ENCODE measurements around the gene ARID5B.

Gene ARID5B

DNA sequence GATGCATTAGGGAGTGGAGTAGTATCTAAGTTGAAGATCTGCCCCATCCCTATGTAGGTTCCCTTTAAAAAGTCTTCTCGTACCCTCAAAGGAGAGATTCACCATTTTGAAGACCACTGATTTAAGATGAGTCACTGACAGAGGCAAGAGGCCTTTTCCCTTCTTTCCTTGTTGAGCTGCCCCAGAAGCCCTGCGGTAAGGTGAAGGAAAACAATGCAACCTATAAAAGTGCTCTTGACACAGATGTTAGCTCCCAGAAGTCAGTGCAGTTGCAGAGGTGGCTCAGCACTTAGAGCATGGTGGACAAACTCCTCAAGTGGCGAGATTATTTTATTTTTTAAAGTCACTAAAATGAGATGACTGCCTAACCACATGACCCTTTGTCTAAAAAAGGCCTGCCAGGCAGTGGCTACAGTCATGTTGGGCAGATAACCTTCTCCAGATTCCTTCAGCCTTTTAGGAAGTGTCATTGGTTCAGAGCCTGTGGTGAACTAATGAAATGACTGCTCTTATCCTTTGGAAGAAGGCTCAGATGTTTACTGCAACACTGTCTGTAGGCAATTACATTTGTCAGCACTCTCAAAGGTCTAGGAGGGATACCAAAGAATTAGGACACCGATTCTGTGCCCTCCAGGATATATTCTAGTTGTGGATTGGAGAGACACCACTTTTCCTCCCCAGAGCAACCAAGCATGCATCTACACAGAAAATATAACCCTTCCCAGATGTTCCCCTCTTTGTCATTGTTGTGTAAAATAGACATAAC lies 88.7 kb downstream of the ARID5B start:
- no peaks in the 10 kb centered on the region for H3K9me3 ChIP-seq (ENCODE audit: low read length)
- peaks cover 53% of the 10 kb centered on the region for H3K4me1 ChIP-seq (ENCODE audit: insufficient read depth, low read length)
- no peak overlapping the region for H3K9ac ChIP-seq (ENCODE audit: low read length)
- H3K4me3 ChIP-seq (ENCODE audit: low read depth in 1 of 2, low read length in 2 of 2), result no peak overlapping the region
- no peaks in the 10 kb centered on the region for H3K27me3 ChIP-seq (ENCODE audit: control insufficient read depth in 1 of 2, insufficient read depth in 2 of 2, low read length in 2 of 2)
- no peak overlapping the region for H3K27ac ChIP-seq (ENCODE audit: low read depth, low read length)
- H3K36me3 ChIP-seq (ENCODE audit: insufficient read depth, low read length), result no peaks in the 10 kb centered on the region

DNA sequence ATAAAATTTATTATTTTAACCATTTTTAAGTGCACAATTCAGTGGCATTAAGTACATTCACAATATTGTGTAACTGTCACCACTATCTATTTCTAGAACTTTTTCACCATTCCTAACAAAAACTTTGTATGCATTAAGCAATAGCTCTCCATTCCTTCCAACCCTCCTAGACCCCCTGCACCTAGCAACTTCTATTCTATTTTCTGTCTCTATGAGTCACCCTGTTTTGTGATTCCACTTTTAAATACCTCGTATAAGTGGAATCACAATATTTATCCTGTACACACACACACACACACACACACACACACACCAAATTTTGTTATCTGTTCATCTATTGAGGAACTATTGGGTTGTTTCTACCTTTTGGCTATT lies 89.2 kb downstream of the ARID5B start:
- H3K36me3 ChIP-seq (ENCODE audit: insufficient read depth, low read length), result no peaks in the 10 kb centered on the region
- H3K9ac ChIP-seq (ENCODE audit: low read length), result no peak overlapping the region
- H3K9me3 ChIP-seq (ENCODE audit: low read length), result no peaks in the 10 kb centered on the region
- H3K27me3 ChIP-seq (ENCODE audit: control insufficient read depth in 1 of 2, insufficient read depth in 2 of 2, low read length in 2 of 2), result no peaks in the 10 kb centered on the region
- H3K4me3 ChIP-seq (ENCODE audit: low read depth in 1 of 2, low read length in 2 of 2), result no peak overlapping the region
- H3K4me1 ChIP-seq (ENCODE audit: insufficient read depth, low read length), result peaks cover 57% of the 10 kb centered on the region
- no peak overlapping the region for H3K27ac ChIP-seq (ENCODE audit: low read depth, low read length)

DNA sequence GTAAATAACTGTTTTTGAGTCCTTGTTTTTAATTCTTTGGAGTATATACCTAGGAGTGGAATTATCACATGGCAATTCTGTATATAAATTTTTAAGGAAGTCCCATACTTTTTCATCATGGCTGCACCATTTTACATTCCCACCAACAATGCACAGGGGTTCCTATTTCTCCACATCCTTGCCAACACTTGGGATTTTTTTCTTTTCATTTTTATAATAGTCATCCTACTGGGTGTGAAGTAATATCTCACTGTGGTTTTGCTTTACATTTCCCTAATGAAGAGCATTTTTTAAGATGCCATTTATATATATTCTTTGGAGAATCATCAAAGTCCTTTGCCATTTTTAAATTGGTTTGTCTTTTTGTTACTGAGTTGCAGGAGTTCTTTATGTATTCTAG lies 89.7 kb downstream of the ARID5B start:
- H3K27ac ChIP-seq (ENCODE audit: low read depth, low read length), result peak overlapping the region; percentile 1
- H3K4me1 ChIP-seq (ENCODE audit: insufficient read depth, low read length), result peaks cover 55% of the 10 kb centered on the region

DNA sequence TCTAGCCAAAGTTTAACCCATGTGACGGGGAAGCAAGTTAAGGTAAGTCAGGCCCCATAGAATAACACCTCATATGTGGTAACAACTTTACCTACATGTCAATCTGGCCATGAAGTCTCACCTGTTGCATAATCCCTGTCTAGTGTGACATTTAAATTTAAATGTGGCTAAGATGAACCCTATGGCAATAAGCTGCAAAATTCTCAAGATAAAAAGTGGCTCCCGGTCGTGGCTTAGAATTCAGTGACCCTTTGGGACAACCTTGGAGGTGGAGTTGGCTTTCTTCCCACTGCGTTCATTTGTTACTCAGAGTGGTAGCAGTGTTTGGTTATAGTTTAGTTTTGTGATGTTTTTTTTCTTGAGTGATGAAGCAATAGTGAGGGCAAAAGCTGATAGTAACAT lies 90.6 kb downstream of the ARID5B start:
- H3K4me3 ChIP-seq (ENCODE audit: low read depth in 1 of 2, low read length in 2 of 2), result peak overlapping the region in 1 of 2 donors; percentile 14
- peak overlapping the region; percentile 91 for H3K27ac ChIP-seq (ENCODE audit: low read depth, low read length)
- H3K9me3 ChIP-seq (ENCODE audit: low read length), result no peaks in the 10 kb centered on the region
- H3K36me3 ChIP-seq (ENCODE audit: insufficient read depth, low read length), result no peaks in the 10 kb centered on the region
- H3K27me3 ChIP-seq (ENCODE audit: control insufficient read depth in 1 of 2, insufficient read depth in 2 of 2, low read length in 2 of 2), result no peaks in the 10 kb centered on the region
- H3K4me1 ChIP-seq (ENCODE audit: insufficient read depth, low read length), result peaks cover 46% of the 10 kb centered on the region
- no peak overlapping the region for H3K9ac ChIP-seq (ENCODE audit: low read length)

More for the DNA sequence above, 89.7 kb downstream of the ARID5B start:
- H3K9ac ChIP-seq (ENCODE audit: low read length), result no peak overlapping the region
- no peaks in the 10 kb centered on the region for H3K9me3 ChIP-seq (ENCODE audit: low read length)
- no peak overlapping the region for H3K4me3 ChIP-seq (ENCODE audit: low read depth in 1 of 2, low read length in 2 of 2)
- H3K27me3 ChIP-seq (ENCODE audit: control insufficient read depth in 1 of 2, insufficient read depth in 2 of 2, low read length in 2 of 2), result no peaks in the 10 kb centered on the region
- H3K36me3 ChIP-seq (ENCODE audit: insufficient read depth, low read length), result no peaks in the 10 kb centered on the region

DNA sequence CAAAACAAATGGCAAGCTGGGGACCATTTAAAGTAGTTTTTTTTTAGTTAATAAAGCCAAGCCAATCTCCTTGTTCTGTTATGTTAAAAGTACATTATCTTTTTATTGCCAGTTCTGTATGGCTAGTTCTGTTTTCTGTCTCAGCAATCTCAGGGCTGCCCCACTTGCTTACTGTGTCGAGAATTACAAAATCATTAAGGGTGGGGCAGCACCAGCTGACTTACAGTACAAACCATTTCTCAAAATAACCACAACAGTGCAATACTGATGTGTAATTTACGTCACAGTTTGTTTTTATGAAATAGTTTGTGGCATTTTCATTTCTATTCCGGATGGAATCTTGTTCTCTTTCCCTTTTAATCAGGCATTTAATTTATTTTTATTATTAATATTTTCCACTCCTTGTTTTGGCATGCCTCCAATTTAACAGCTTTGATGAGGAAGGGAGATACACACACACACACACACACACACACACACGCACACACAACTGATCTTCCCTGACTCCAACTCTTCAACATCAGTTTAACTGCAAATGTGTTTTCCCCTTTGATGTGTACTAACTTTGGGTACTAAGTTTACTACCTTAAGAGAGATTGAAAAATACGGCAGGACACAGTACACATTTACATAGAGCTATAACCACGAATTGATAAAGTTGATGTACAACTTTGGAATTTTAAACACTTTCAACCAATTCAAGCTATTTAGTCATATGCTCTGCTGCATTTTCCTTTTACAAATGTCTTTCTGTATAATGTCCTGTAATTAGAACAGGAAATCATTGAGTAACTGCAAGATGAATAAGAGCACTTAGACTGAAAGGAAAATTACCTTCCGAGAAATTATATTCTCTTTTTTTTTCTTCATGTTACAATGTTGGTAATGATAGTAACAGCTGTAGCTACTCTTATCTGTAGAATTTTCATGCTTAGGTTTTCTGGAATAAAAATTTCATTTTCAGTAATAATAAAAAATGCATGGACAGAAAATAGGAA lies 91.5 kb downstream of the ARID5B start:
- Histone ChIP-seq H3K36me3 (ENCODE audit: insufficient read depth, low read length) (no peaks in the 10 kb centered on the region), H3K4me1 (ENCODE audit: insufficient read depth, low read length) (peaks cover 38% of the 10 kb centered on the region), H3K9ac (ENCODE audit: low read length) (peak overlapping the region; percentile 12), H3K9me3 (ENCODE audit: low read length) (no peaks in the 10 kb centered on the region), H3K27ac (ENCODE audit: low read depth, low read length) (peak overlapping the region; percentile 91), H3K27me3 (ENCODE audit: control insufficient read depth in 1 of 2, insufficient read depth in 2 of 2, low read length in 2 of 2) (no peaks in the 10 kb centered on the region), H3K4me3 (ENCODE audit: low read depth in 1 of 2, low read length in 2 of 2) (peak overlapping the region in 1 of 2 donors; percentile 41)

DNA sequence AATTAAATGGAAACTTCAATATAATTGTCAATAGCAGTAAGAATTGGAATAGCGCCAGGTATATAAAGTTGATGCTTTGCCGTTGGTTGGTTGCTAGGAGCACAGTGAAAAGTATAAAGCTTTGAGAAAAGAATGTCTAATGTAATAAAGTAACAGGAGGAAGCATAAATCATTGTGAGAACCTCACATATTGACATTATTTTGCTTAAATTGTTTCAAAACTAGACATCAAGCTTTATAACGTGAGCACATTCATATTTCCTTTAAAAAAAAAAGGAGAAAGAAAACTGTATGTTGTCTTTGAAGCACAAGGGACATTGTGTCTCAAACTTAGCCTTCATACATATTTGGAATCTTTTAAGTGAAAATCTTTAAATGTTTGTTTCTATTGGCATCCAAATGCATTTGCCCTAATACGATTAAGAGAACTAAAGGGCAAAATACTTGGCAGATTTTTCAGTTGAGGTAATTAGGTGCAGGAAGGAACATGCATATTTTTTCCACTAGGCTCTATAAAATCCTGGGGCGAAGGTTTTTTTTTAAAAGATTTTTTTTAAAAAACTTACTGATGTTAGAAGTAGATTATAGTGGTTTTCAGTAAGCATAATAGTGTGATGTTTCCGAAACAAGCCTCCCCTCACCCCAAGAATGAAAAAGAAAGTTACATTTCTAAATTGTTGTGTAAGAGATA lies 92.4 kb downstream of the ARID5B start:
- Histone ChIP-seq H3K36me3 (ENCODE audit: insufficient read depth, low read length) (no peaks in the 10 kb centered on the region), H3K9me3 (ENCODE audit: low read length) (no peaks in the 10 kb centered on the region), H3K4me1 (ENCODE audit: insufficient read depth, low read length) (peaks cover 38% of the 10 kb centered on the region), H3K9ac (ENCODE audit: low read length) (no peak overlapping the region), H3K4me3 (ENCODE audit: low read depth in 1 of 2, low read length in 2 of 2) (no peak overlapping the region), H3K27me3 (ENCODE audit: control insufficient read depth in 1 of 2, insufficient read depth in 2 of 2, low read length in 2 of 2) (no peaks in the 10 kb centered on the region), H3K27ac (ENCODE audit: low read depth, low read length) (peak overlapping the region; percentile 91)

DNA sequence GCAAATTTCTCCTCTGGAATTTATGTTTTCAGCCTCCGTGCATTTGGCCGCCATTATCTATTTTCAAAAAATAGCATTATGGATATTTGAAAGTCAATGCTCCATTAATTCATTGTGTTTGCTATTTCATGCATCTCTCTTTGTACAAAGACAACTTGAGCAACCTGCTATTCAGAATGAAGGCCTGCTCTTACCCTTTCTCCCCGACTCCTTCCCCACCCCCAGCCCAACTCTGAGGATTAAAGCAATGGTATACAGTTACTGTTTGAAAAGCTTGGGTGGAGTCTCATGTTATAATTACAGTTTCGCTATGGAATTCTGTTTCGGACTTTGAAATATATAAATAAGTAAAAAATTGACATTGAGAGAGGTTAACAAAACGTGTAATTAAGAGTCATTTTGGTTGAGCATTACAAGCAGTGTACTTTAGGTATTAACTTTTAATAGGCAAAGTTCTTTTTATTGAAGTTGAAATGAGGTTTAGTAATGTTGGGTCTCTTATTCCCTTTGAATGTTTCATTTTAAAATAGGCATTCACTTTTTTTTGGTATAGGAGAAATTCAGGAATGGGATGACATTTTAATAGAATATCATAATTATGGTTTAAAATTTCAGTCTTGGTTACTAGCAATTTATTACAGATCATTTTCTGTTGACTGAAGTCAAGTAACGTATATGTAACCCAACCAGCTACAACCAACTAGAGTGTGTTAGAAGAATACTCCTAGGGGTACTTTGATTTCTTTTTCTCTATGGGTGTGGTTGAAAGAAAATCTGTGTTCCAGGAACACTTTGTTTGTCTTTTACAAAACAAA lies 93.1 kb downstream of the ARID5B start:
- Histone ChIP-seq H3K27me3 (ENCODE audit: control insufficient read depth in 1 of 2, insufficient read depth in 2 of 2, low read length in 2 of 2) (no peaks in the 10 kb centered on the region), H3K9ac (ENCODE audit: low read length) (no peak overlapping the region), H3K36me3 (ENCODE audit: insufficient read depth, low read length) (no peaks in the 10 kb centered on the region), H3K27ac (ENCODE audit: low read depth, low read length) (peak overlapping the region; percentile 91), H3K4me3 (ENCODE audit: low read depth in 1 of 2, low read length in 2 of 2) (no peak overlapping the region), H3K4me1 (ENCODE audit: insufficient read depth, low read length) (peaks cover 38% of the 10 kb centered on the region), H3K9me3 (ENCODE audit: low read length) (no peaks in the 10 kb centered on the region)

DNA sequence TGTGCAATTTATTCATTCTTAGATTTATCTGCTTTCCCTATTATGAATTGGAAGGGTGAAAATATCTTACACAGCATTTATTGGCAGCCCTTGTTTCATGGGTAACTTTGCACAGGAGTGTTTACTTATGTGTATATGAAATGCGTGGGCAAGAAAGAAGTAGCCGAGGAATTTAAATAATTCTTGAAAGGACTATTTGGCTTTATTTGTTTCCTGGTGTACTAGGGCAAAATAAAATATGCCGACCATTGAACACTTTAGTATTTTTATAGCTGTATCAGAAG lies 93.7 kb downstream of the ARID5B start:
- H3K9ac ChIP-seq (ENCODE audit: low read length), result no peak overlapping the region
- no peak overlapping the region for H3K4me3 ChIP-seq (ENCODE audit: low read depth in 1 of 2, low read length in 2 of 2)
- H3K4me1 ChIP-seq (ENCODE audit: insufficient read depth, low read length), result peaks cover 38% of the 10 kb centered on the region
- no peaks in the 10 kb centered on the region for H3K27me3 ChIP-seq (ENCODE audit: control insufficient read depth in 1 of 2, insufficient read depth in 2 of 2, low read length in 2 of 2)
- no peaks in the 10 kb centered on the region for H3K9me3 ChIP-seq (ENCODE audit: low read length)
- no peak overlapping the region for H3K27ac ChIP-seq (ENCODE audit: low read depth, low read length)
- no peaks in the 10 kb centered on the region for H3K36me3 ChIP-seq (ENCODE audit: insufficient read depth, low read length)

DNA sequence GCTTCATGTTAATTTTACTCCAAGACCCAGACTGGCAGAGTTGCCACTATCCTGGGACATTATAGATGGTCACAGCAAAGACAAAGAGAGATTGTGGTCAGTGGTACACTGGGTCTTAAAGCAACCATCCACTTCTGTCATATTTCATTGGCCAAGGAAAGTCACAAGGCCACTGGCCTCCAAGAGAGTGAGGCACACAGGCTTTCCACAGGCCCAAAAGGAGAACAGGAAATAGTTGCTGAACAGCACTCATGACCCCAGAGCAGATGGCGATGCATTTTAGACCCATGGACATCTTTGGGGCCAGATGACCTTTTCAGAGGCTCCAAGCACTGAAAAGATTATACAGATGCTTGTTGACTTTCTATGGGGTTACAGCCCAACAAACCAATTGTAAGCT lies 97.4 kb downstream of the ARID5B start:
- Histone ChIP-seq H3K27ac (ENCODE audit: low read depth, low read length) (no peak overlapping the region), H3K4me3 (ENCODE audit: low read depth in 1 of 2, low read length in 2 of 2) (no peak overlapping the region), H3K9me3 (ENCODE audit: low read length) (no peaks in the 10 kb centered on the region), H3K4me1 (ENCODE audit: insufficient read depth, low read length) (peaks cover 20% of the 10 kb centered on the region), H3K9ac (ENCODE audit: low read length) (no peak overlapping the region), H3K36me3 (ENCODE audit: insufficient read depth, low read length) (no peaks in the 10 kb centered on the region), H3K27me3 (ENCODE audit: control insufficient read depth in 1 of 2, insufficient read depth in 2 of 2, low read length in 2 of 2) (no peaks in the 10 kb centered on the region)

DNA sequence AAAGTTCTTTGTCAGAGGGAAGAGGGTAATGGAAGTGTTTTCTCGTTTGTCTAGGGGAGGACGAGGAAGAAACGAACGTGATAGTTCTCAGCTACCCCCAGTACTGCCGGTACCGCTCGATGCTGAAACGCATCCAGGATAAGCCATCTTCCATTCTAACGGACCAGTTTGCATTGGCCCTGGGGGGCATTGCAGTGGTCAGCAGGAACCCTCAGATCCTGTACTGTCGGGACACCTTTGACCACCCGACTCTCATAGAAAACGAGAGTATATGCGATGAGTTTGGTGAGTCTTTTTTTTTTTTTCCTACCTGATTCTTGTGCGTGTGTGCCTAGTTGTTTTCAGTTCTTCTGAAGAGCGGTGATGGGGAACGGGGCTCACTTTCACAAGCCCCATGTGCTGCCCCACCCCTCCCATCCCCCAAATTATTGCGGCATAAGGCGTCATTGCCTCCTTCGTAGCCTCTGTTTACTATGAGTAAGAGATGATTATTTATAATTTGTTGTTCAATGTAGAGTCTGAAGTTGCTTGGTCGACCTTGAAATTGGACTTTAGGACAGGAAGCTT lies 98.6 kb downstream of the ARID5B start:
- Histone ChIP-seq H3K27ac (ENCODE audit: low read depth, low read length) (no peak overlapping the region), H3K9ac (ENCODE audit: low read length) (no peak overlapping the region), H3K4me1 (ENCODE audit: insufficient read depth, low read length) (peaks cover 16% of the 10 kb centered on the region), H3K36me3 (ENCODE audit: insufficient read depth, low read length) (no peaks in the 10 kb centered on the region), H3K27me3 (ENCODE audit: control insufficient read depth in 1 of 2, insufficient read depth in 2 of 2, low read length in 2 of 2) (no peaks in the 10 kb centered on the region), H3K4me3 (ENCODE audit: low read depth in 1 of 2, low read length in 2 of 2) (no peak overlapping the region), H3K9me3 (ENCODE audit: low read length) (no peaks in the 10 kb centered on the region)
